Adipose tissue (tissue), 3 donors: ENCODE measurements around the gene ZC3H4. TPM values are rescaled to one million over a fixed set of nuclear protein-coding genes. Genes with fewer than 3 reads are reported as not detected.

Experiments
- H3K27ac ChIP-seq: one replicate; pipeline ENCODE4 v1.5.1; 2013; ENCODE audit warnings: low read depth, low read length
- WGBS, 3 donors: extraction: QIAGEN DNeasy Blood & Tissue Kit; methylation state at CpG; one replicate each; pipeline ENCODE4 v1.1.7; 2013; 5-methylcytosine and 5-hydroxymethylcytosine counted together
- polyA plus RNA-seq, 3 donors: library from polyadenylated mRNA; stranded (reverse); fragments of 200-250 nt; gene quantifications; one replicate each; pipeline ENCODE4 v1.2.3, GENCODE V29; 2013
- donor health status: healthy with polysubstance abuse.
- donor health status: Bipolar disorder and iron deficiency.
- donor health status: healthy.

ZC3H4 gene
- polyA plus RNA-seq, 3 donors: 7.1 to 17.9 (median 9.5) TPM

- WGBS, 3 donors: 63 to 84% (median 67%) methylated on average over 1 of the region's 1 CpG
- no peak overlapping the region for H3K27ac ChIP-seq
Observed at GRCh38 chr19:47037766-47038165, 75.8 kb downstream of the ZC3H4 start.

GRCh38 chr19:47036097-47036651, 77.4 kb downstream of the ZC3H4 start:
- WGBS, 3 donors: 6 to 12% (median 10%) methylated on average over 26 of the region's 26 CpGs
- no peak overlapping the region for H3K27ac ChIP-seq

GRCh38 chr19:47035127-47036096, 78.2 kb downstream of the ZC3H4 start:
- H3K27ac ChIP-seq: no peak overlapping the region
- WGBS, 3 donors: 9 to 10% (median 9%) methylated on average over 33 to 35 of the region's 35 CpGs

- 15 to 20% (median 18%) methylated on average over 17 of the region's 17 CpGs for WGBS, 3 donors
- no peak overlapping the region for H3K27ac ChIP-seq
Observed at GRCh38 chr19:47032171-47032811, 81.3 kb downstream of the ZC3H4 start.

GRCh38 chr19:47028195-47028601, 85.4 kb downstream of the ZC3H4 start:
- WGBS, 3 donors: 8 to 13% (median 12%) methylated on average over 13 to 14 of the region's 14 CpGs
- no peak overlapping the region for H3K27ac ChIP-seq

GRCh38 chr19:47027586-47028088, 85.9 kb downstream of the ZC3H4 start:
- WGBS, 3 donors: 28 to 30% (median 29%) methylated on average over 9 to 12 of the region's 12 CpGs

GRCh38 chr19:47026889-47027288, 86.7 kb downstream of the ZC3H4 start:
- H3K27ac ChIP-seq: no peak overlapping the region
- WGBS, 3 donors: 88 to 95% (median 92%) methylated on average over 7 to 8 of the region's 8 CpGs

More at GRCh38 chr19:47027586-47028088, 85.9 kb downstream of the ZC3H4 start:
- H3K27ac ChIP-seq: no peak overlapping the region

GRCh38 chr19:47026156-47026555, 87.4 kb downstream of the ZC3H4 start:
- H3K27ac ChIP-seq: no peak overlapping the region
- 83 to 96% (median 86%) methylated on average over 2 of the region's 2 CpGs for WGBS, 3 donors

- WGBS, 3 donors: 58 to 78% (median 64%) methylated on average over 5 of the region's 5 CpGs
- H3K27ac ChIP-seq: no peak overlapping the region
Observed at GRCh38 chr19:47024502-47024901, 89.1 kb downstream of the ZC3H4 start.

GRCh38 chr19:47023448-47023794, 90.2 kb downstream of the ZC3H4 start:
- 28 to 42% (median 39%) methylated on average over 7 of the region's 7 CpGs for WGBS, 3 donors
- H3K27ac ChIP-seq: no peak overlapping the region

- WGBS, 3 donors: 7 to 11% (median 9%) methylated on average over 33 of the region's 33 CpGs
- H3K27ac ChIP-seq: no peak overlapping the region
Observed at GRCh38 chr19:47022541-47023447, 90.8 kb downstream of the ZC3H4 start.

- no peak overlapping the region for H3K27ac ChIP-seq
- WGBS, 3 donors: 30 to 39% (median 38%) methylated on average over 14 of the region's 14 CpGs
Observed at GRCh38 chr19:47022140-47022536, 91.4 kb downstream of the ZC3H4 start.

GRCh38 chr19:47021536-47022139, 91.9 kb downstream of the ZC3H4 start:
- H3K27ac ChIP-seq: no peak overlapping the region
- 7 to 8% (median 7%) methylated on average over 39 to 50 of the region's 50 CpGs for WGBS, 3 donors

GRCh38 chr19:47020992-47021496, 92.5 kb downstream of the ZC3H4 start:
- H3K27ac ChIP-seq: no peak overlapping the region
- WGBS, 3 donors: 2 to 3% (median 2%) methylated on average over 34 to 37 of the region's 37 CpGs

GRCh38 chr19:47020132-47020805, 93.3 kb downstream of the ZC3H4 start:
- H3K27ac ChIP-seq: no peak overlapping the region
- 2 to 4% (median 2%) methylated on average over 28 to 62 of the region's 62 CpGs for WGBS, 3 donors

- WGBS, 3 donors: 3% methylated on average over 58 of the region's 58 CpGs
Observed at GRCh38 chr19:47019431-47020041, 94.0 kb downstream of the ZC3H4 start, which contains the start of gene NPAS1. TSS of gene NPAS1 (plus strand) at chr19:47019837. CDS start at chr19:47021048, 1,211 bp downstream.

More at GRCh38 chr19:47019431-47020041, 94.0 kb downstream of the ZC3H4 start, which contains the start of gene NPAS1:
- H3K27ac ChIP-seq: no peak within 1 kb of the TSS
